GM19025 (cell line): ENCODE data around the gene R3HDML.
A peak's percentile ranks its signal among the peaks of the same experiment; 100 is the strongest.
"Not testable (repeated sequence)": the region's sequence is repeated elsewhere in the genome, so short reads cannot be mapped to it uniquely, and the experiment has no call there.

Experiments
- ATAC-seq: cut with Tn5 transposase; IDR thresholded peaks from one replicate; pipeline ENCODE4 v1.9.1; 2021; ENCODE audit warnings: mild to moderate bottlenecking, low read depth, moderate library complexity; ENCODE audit not compliant: unreplicated experiment

The R3HDML gene

GRCh38 chr20:44336725-44337380 is at the start of gene R3HDML:
Gene R3HDML (plus strand): TSS chr20:44337043. CDS start chr20:44337158, 115 bp downstream.
- no peak for ATAC-seq

- ATAC-seq, result no peak
Observed at GRCh38 chr20:44287272-44288097, 49.4 kb upstream of the R3HDML start.

GRCh38 chr20:44288252-44288651 is 48.6 kb upstream of the R3HDML start:
- ATAC-seq, result no peak

GRCh38 chr20:44291754-44292153 is 45.1 kb upstream of the R3HDML start:
- ATAC-seq, result no peak

GRCh38 chr20:44296011-44296410 is 40.8 kb upstream of the R3HDML start:
- no peak for ATAC-seq

- ATAC-seq, result no peak
Observed at GRCh38 chr20:44297721-44298120, 39.1 kb upstream of the R3HDML start.

GRCh38 chr20:44299011-44299535 is 37.8 kb upstream of the R3HDML start:
- ATAC-seq, result not testable (repeated sequence)

GRCh38 chr20:44301285-44301684 is 35.6 kb upstream of the R3HDML start:
- ATAC-seq, result no peak

GRCh38 chr20:44302026-44302669 is 34.7 kb upstream of the R3HDML start:
- no peak for ATAC-seq

- ATAC-seq, result no peak
Observed at GRCh38 chr20:44302736-44303135, 34.1 kb upstream of the R3HDML start.

- no peak for ATAC-seq
Observed at GRCh38 chr20:44304383-44304782, 32.5 kb upstream of the R3HDML start.

- no peak for ATAC-seq
Observed at GRCh38 chr20:44306927-44307326, 29.9 kb upstream of the R3HDML start.

- no peak for ATAC-seq
Observed at GRCh38 chr20:44309763-44310663, 26.8 kb upstream of the R3HDML start.

- ATAC-seq, result peak; percentile 91
Observed at GRCh38 chr20:44310664-44311639, 25.9 kb upstream of the R3HDML start, which contains the start of gene FITM2. Gene FITM2 (minus strand): TSS chr20:44311202. CDS start chr20:44311148, 54 bp downstream.

GRCh38 chr20:44314870-44315269 is 22.0 kb upstream of the R3HDML start:
- no peak for ATAC-seq

GRCh38 chr20:44319839-44320422 is 16.9 kb upstream of the R3HDML start:
- no peak for ATAC-seq

- ATAC-seq, result no peak
Observed at GRCh38 chr20:44324343-44324742, 12.5 kb upstream of the R3HDML start.

- no peak for ATAC-seq
Observed at GRCh38 chr20:44326391-44327159, 10.3 kb upstream of the R3HDML start.
